OCI-LY1 (cell line): ENCODE results near the gene CCDC7.

Experiments
- CTCF ChIP-seq: fragments of 200-600 bp; sonication (generic), shearing (Covaris generic); IDR thresholded peaks from 2 replicates; pipeline ENCODE4 v1.5.1; 2017; ENCODE audit warnings: mild to moderate bottlenecking, antibody characterized with exemption, low read length, moderate library complexity, mixed read lengths
- EZH2 ChIP-seq: fragments of 200-600 bp; sonication (generic), shearing (Covaris generic); IDR thresholded peaks from 2 replicates; pipeline ENCODE4 v1.8.0; 2017; ENCODE audit warnings: borderline replicate concordance, mixed run types, mild to moderate bottlenecking, antibody characterized with exemption, low read length, moderate library complexity, mixed read lengths

GRCh38 chr10:32627183-32627582, 181.2 kb downstream of the CCDC7 start:
- TF ChIP-seq CTCF (no peak), EZH2 (no peak)
